ENCODE measurements around the gene PRCC. TPM values are rescaled to one million over a fixed set of nuclear protein-coding genes. Genes with fewer than 3 reads are reported as not detected.

PRCC gene
- total and polyA plus RNA-seq, 12 donors = 32.1 to 56.9 (median 44.2) TPM

GRCh38 chr1:156749419-156750118 lies 17.8 kb upstream of the PRCC start:
- peak overlapping the region; percentile 94 to 100 (median 100) for H3K27ac ChIP-seq
- intact Hi-C loops (cut with DNase I) = loop anchor here in 2 of 10 donors (2.0 to 10.0 kb wide), 2 partner anchors 17 to 245 kb away; partner anchors contain the start of genes MEF2D (in 1 of the 2) and PRCC (in 1 of the 2)
- H3K27me3 ChIP-seq = no peaks in the 10 kb centered on the region
- peaks cover 0 to 10% (median 0%) of the 10 kb centered on the region in 9 donors for H3K36me3 ChIP-seq
- H3K4me1 ChIP-seq = peaks cover 39 to 72% (median 66%) of the 10 kb centered on the region in 9 donors
- H3K4me3 ChIP-seq = peak overlapping the region; percentile 68 to 99 (median 97)
- no peak for DNase-seq
- no peak for TF ChIP-seq CTCF (IDR thresholded peaks at IDR 0.05)
- no peaks in the 10 kb centered on the region for H3K9me3 ChIP-seq
- WGBS, 2 donors = 29 to 34% methylated on average over 8 of the region's 8 CpGs
- no peak for ATAC-seq

- peaks cover 39 to 70% (median 65%) of the 10 kb centered on the region in 9 donors for H3K4me1 ChIP-seq
- DNase-seq (no peak), ATAC-seq (no peak)
- no peaks in the 10 kb centered on the region for H3K27me3 ChIP-seq
- peak overlapping the region; percentile 94 to 100 (median 100) for H3K27ac ChIP-seq
- intact Hi-C loops (cut with DNase I) = loop anchor here in 1 of 10 donors (2.0 kb wide), 1 partner anchor 17 kb away; the partner anchor contains the start of gene PRCC
- peak overlapping the region; percentile 68 to 99 (median 97) for H3K4me3 ChIP-seq
- no peak for TF ChIP-seq CTCF (IDR thresholded peaks at IDR 0.05)
- peaks cover 0 to 4% (median 0%) of the 10 kb centered on the region in 9 donors for H3K36me3 ChIP-seq
- 3 to 4% methylated on average over 5 of the region's 5 CpGs for WGBS, 2 donors
- H3K9me3 ChIP-seq = no peaks in the 10 kb centered on the region
These were observed 17.1 kb upstream of the PRCC start for GRCh38 chr1:156750191-156750672.

GRCh38 chr1:156750711-156751450 lies 16.5 kb upstream of the PRCC start:
- peak in 3 of 9 donors; percentile 7 to 14 (median 13) for TF ChIP-seq CTCF (IDR thresholded peaks at IDR 0.05)
- Histone ChIP-seq H3K4me3 (peak overlapping the region; percentile 68 to 99 (median 97)), H3K4me1 (peaks cover 36 to 70% (median 59%) of the 10 kb centered on the region in 9 donors), H3K27me3 (no peaks in the 10 kb centered on the region), H3K36me3 (peaks cover 0 to 3% (median 0%) of the 10 kb centered on the region in 9 donors), H3K27ac (peak overlapping the region; percentile 94 to 100 (median 100)), H3K9me3 (no peaks in the 10 kb centered on the region)
- ATAC-seq (peak in 5 of 8 donors; percentile 2 to 16 (median 4)), DNase-seq (peak; percentile 55 to 69)
- intact Hi-C loops (cut with DNase I) = loop anchor here in 3 of 10 donors (1.0 to 2.0 kb wide), 2 partner anchors 15 to 16 kb away; partner anchors contain the start of gene PRCC (in 1 of the 3)
- 0% methylated on average over 58 to 64 of the region's 64 CpGs for WGBS, 2 donors

- Histone ChIP-seq H3K4me1 (peaks cover 31 to 70% (median 54%) of the 10 kb centered on the region in 9 donors), H3K27me3 (no peaks in the 10 kb centered on the region), H3K4me3 (peak within 1 kb of the TSS; percentile 79 to 99 (median 97)), H3K9me3 (no peaks in the 10 kb centered on the region), H3K27ac (peak within 1 kb of the TSS; percentile 94 to 100 (median 100)), H3K36me3 (peaks cover 0 to 3% (median 0%) of the 10 kb centered on the region in 9 donors)
- no peak for ATAC-seq
- WGBS, 2 donors = 1% methylated on average over 48 of the region's 48 CpGs
- DNase-seq = no peak
- intact Hi-C loops (cut with DNase I) = loop anchor here in 3 of 10 donors (1.0 to 2.0 kb wide), 2 partner anchors 15 kb away; partner anchors contain the start of gene PRCC (in 1 of the 3)
- peak in 2 of 9 donors; percentile 3 to 20 for TF ChIP-seq CTCF (IDR thresholded peaks at IDR 0.05)
These were observed 15.9 kb upstream of the PRCC start, which contains the start of gene HDGF for GRCh38 chr1:156751451-156751756. Gene HDGF (minus strand): TSS chr1:156751675. CDS start chr1:156751429, 246 bp downstream.

Data from heart right ventricle (tissue), 16 donors.